IMR-90 (cell line): ENCODE results near the gene MYCBPAP. TPM values are rescaled to one million over a fixed set of nuclear protein-coding genes. Genes with fewer than 3 reads are reported as not detected.
A peak's percentile ranks its signal among the peaks of the same experiment; 100 is the strongest.

Experiments used
- ATAC-seq: fragments of 200-7000 bp; cut with Tn5 transposase; 2 replicates; pipeline ENCODE4 v1.9.1; 2020; ENCODE audit warnings: low read depth, mild to moderate bottlenecking, moderate library complexity
- BruUV-seq: library from RNA; stranded (reverse); fragments of 400-500 nt; replicated peaks from 2 replicates; lab custom pipeline; 2021; lab: Mats Ljungman, UMichigan
- CTCF ChIA-PET: fragments of 300-600 bp; formaldehyde crosslinking; extraction: SDS; loops from one replicate; lab custom pipeline; 2021; ENCODE audit warnings: antibody characterized with exemption; lab: Yijun Ruan, JAX
- POLR2A ChIA-PET: fragments of 300-600 bp; sonication (Branson Sonifier 250); formaldehyde crosslinking; loops from one replicate; lab custom pipeline; 2022; ENCODE audit warnings: antibody characterized with exemption; ENCODE audit not compliant: unreplicated experiment; lab: Charles Lee
- DNase-seq: peaks from one replicate; pipeline ENCODE4 v3.0.0; 2013
- H2AFZ ChIP-seq: replicated peaks from 2 replicates; pipeline ENCODE3; 2013; ENCODE audit warnings: low read length, mild to moderate bottlenecking; ENCODE audit not compliant: poor library complexity
- H2AK5ac ChIP-seq: 2 replicates; pipeline ENCODE4 v1.6.1; 2013; ENCODE audit warnings: low read depth, low read length, inconsistent platforms
- H2AK9ac ChIP-seq: replicated peaks from 2 replicates; pipeline ENCODE3; 2013; ENCODE audit warnings: mild to moderate bottlenecking, low read depth, low read length, moderate library complexity; ENCODE audit not compliant: poor library complexity
- H2BK120ac ChIP-seq: 2 replicates; pipeline ENCODE4 v1.6.1; 2013; ENCODE audit warnings: low read depth, low read length, inconsistent platforms
- H2BK15ac ChIP-seq: 3 replicates; pipeline ENCODE4 v1.6.1; 2013; ENCODE audit warnings: low read depth, low read length, inconsistent platforms
- H2BK20ac ChIP-seq: 2 replicates; pipeline ENCODE4 v1.6.1; 2013; ENCODE audit warnings: low read depth, mild to moderate bottlenecking, inconsistent platforms, low read length, moderate library complexity
- H2BK5ac ChIP-seq: 2 replicates; pipeline ENCODE4 v1.6.1; 2013; ENCODE audit warnings: mild to moderate bottlenecking, low read depth, low read length, inconsistent platforms; ENCODE audit not compliant: poor library complexity, severe bottlenecking
- H3K14ac ChIP-seq: replicated peaks from 2 replicates; pipeline ENCODE4 v1.6.1; 2013; ENCODE audit warnings: low read depth, low read length, inconsistent platforms
- H3K18ac ChIP-seq: 2 replicates; pipeline ENCODE4 v1.6.1; 2013; ENCODE audit warnings: low read depth, low read length, control low read depth
- H3K23ac ChIP-seq: 2 replicates; pipeline ENCODE4 v1.6.1; 2013; ENCODE audit warnings: low read depth, low read length, inconsistent platforms
- H3K27ac ChIP-seq: 2 replicates; pipeline ENCODE4 v1.5.1; 2013; ENCODE audit warnings: mild to moderate bottlenecking, control low read depth, low read length; ENCODE audit not compliant: insufficient read depth
- H3K27me3 ChIP-seq: 2 replicates; pipeline ENCODE4 v1.6.1; 2013; ENCODE audit warnings: low read length; ENCODE audit not compliant: control insufficient read depth, insufficient read depth
- H3K36me3 ChIP-seq: 2 replicates; pipeline ENCODE4 v1.6.1; 2013; ENCODE audit warnings: low read length, mixed read lengths; ENCODE audit not compliant: control insufficient read depth, insufficient read depth
- H3K4ac ChIP-seq: 2 replicates; pipeline ENCODE4 v1.6.1; 2013; ENCODE audit warnings: low read depth, low read length, inconsistent platforms
- H3K4me1 ChIP-seq: 2 replicates; pipeline ENCODE4 v1.6.1; 2013; ENCODE audit warnings: low read length, mixed read lengths; ENCODE audit not compliant: control insufficient read depth, insufficient read depth
- H3K4me2 ChIP-seq: 2 replicates; pipeline ENCODE4 v1.6.1; 2013; ENCODE audit warnings: low read depth, mild to moderate bottlenecking, control low read depth, low read length, moderate library complexity
- H3K4me3 ChIP-seq: 2 replicates; pipeline ENCODE4 v1.5.1; 2013; ENCODE audit warnings: low read depth, mild to moderate bottlenecking, control low read depth, low read length, moderate library complexity; ENCODE audit not compliant: insufficient read depth
- H3K56ac ChIP-seq: 2 replicates; pipeline ENCODE4 v1.6.1; 2013; ENCODE audit warnings: low read length, inconsistent platforms; ENCODE audit not compliant: insufficient read depth; ENCODE audit errors: extremely low read depth
- H3K79me1 ChIP-seq, 2 experiments: 2 replicates each; pipeline ENCODE4 v1.6.1; 2013; ENCODE audit warnings: low read length in 2 of 2, inconsistent platforms in 1 of 2, low read depth in 1 of 2
- H3K9ac ChIP-seq: 2 replicates; pipeline ENCODE4 v1.6.1; 2013; ENCODE audit warnings: low read depth, low read length, control low read depth
- H3K9me1 ChIP-seq: 2 replicates; pipeline ENCODE4 v1.6.1; 2013; ENCODE audit warnings: low read length, inconsistent platforms; ENCODE audit not compliant: insufficient read depth
- H3K9me3 ChIP-seq: 2 replicates; pipeline ENCODE4 v1.6.1; 2013; ENCODE audit warnings: low read length; ENCODE audit not compliant: control insufficient read depth, insufficient read depth
- H4K20me1 ChIP-seq: 2 replicates; pipeline ENCODE4 v1.6.1; 2013; ENCODE audit warnings: low read length, inconsistent platforms; ENCODE audit not compliant: insufficient read depth
- H4K5ac ChIP-seq: 2 replicates; pipeline ENCODE4 v1.6.1; 2013; ENCODE audit warnings: mild to moderate bottlenecking, low read depth, low read length, control low read depth
- H4K8ac ChIP-seq, 2 experiments: 2 replicates each; pipeline ENCODE4 v1.6.1; 2013; ENCODE audit warnings: low read depth in 2 of 2, low read length in 2 of 2, control low read depth in 1 of 2, inconsistent platforms in 1 of 2
- H4K91ac ChIP-seq: 2 replicates; pipeline ENCODE4 v1.6.1; 2013; ENCODE audit warnings: low read depth, low read length, inconsistent platforms; ENCODE audit not compliant: insufficient read depth
- CEBPB ChIP-seq: IDR thresholded peaks from 2 replicates; pipeline ENCODE4 v1.6.1; 2012; ENCODE audit warnings: low read depth, low read length, improper control_type of control experiment
- WGBS, 2 experiments: methylation state at CpG; one replicate each; pipeline versions ENCODE4 v1.1.5 to v1.1.7; 2013; ENCODE audit warnings: missing lambda C conversion rate in 2 of 2; ENCODE audit not compliant: insufficient read length in 1 of 2; ENCODE audit errors: extremely low coverage in 2 of 2; 5-methylcytosine and 5-hydroxymethylcytosine counted together
- dilution Hi-C: fragments of 300-500 bp; cut with HindIII; formaldehyde crosslinking; loops from one replicate; pipeline ENCODE4 v1.14.3; 2018; ENCODE audit warnings: low sequenced_read_pairs; ENCODE audit not compliant: unreplicated experiment
- in situ Hi-C: fragments of 300-500 bp; cut with MboI; formaldehyde crosslinking; loops from 3 replicates; pipeline ENCODE4 v1.14.3; 2019; ENCODE audit warnings: low sequenced_read_pairs, inconsistent platforms, mixed read lengths
- intact Hi-C: fragments of 100-400 bp; cut with micrococcal nuclease; formaldehyde crosslinking; loops from 2 replicates; pipeline ENCODE4 v1.10.0; 2022
- polyA plus RNA-seq, 3 experiments: library from polyadenylated mRNA; depleted of rRNA; stranded (reverse); fragments of >200 nt; gene quantifications; 2 replicates each; pipeline ENCODE4 v1.2.3, GENCODE V29; 2012; ENCODE audit warnings: low replicate concordance in 1 of 3
- total RNA-seq: library from RNA; depleted of rRNA; stranded (reverse); fragments of >200 nt; gene quantifications from 2 replicates; pipeline ENCODE4 v1.2.3, GENCODE V29; 2012
- TF ChIP-seq, protein P1 (sequence below): conservative IDR thresholded peaks from 2 replicates; pipeline ENCODE4 v1.5.1; 2012; ENCODE audit warnings: mild to moderate bottlenecking, low read depth, low read length, improper control_type of control experiment

Gene MYCBPAP
- total and polyA plus RNA-seq, 2 of the 4 experiments (the other 2 are of a cell fraction): 0.17 to 0.18 TPM

DNA sequence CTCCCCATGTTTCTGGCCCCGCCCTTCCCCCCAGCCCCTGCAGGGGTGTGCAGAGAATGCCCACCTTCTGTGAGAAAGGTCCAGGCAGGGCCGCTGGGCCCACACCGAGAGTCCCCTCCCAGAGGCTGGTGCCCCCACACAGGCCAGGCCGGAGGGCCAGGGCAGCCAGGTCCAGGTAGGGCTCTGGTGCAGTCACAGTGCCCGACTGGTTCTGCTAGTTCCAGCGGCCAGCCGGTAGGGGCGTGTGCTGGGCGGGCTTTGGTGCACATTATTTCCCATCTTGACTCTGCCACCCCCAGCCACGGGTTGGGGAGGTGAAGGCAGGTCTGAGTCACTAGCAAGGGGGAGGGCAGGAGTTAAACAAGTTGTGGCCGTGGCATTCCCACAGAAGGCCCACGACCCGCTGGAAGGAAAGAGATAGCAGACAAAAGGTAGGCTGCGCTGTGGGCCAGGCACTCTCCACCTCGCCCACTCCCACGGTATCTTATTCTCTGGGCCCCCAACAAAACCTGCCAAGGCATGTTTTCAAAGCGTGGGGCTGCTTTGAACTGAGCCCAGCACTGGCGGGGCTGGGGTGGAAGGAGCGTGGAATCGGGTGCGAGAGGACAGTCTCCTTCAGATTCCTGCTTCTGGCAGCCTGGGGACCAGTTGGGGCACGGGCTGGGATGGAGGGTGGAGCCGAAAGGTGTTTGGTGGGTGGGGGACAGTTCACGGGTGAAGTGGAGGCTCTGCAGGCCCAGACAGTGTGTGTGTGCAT, 26.2 kb downstream of the MYCBPAP start:
- WGBS, 2 experiments: 74% methylated on average over 6 of the region's 24 CpGs; no CpG with 5 or more reads in 1 of the 2 experiments
- Histone ChIP-seq H4K91ac (no peak overlapping the region), H3K4ac (no peak overlapping the region), H4K20me1 (no peaks in the 10 kb centered on the region; the same call in 1 of the 2 replicates), H4K8ac (no peak overlapping the region), H3K4me1 (peaks cover 11% of the 10 kb centered on the region; the same call in 1 of the 2 replicates), H3K27ac (no peak overlapping the region), H3K18ac (no peak overlapping the region), H3K9ac (no peak overlapping the region), H3K9me1 (no peaks in the 10 kb centered on the region), H2BK5ac (no peak overlapping the region), H3K9me3 (no peaks in the 10 kb centered on the region), H3K27me3 (peaks cover 42% of the 10 kb centered on the region), H3K56ac (no peak overlapping the region), H3K4me3 (no peak overlapping the region), H3K14ac (no peak overlapping the region), H4K5ac (no peak overlapping the region), H2BK120ac (no peak overlapping the region), H2BK20ac (no peak overlapping the region), H2BK15ac (no peak overlapping the region), H2AFZ (peak overlapping the region; percentile 68), H2AK9ac (peak overlapping the region; percentile 79), H3K4me2 (no peak overlapping the region), H3K36me3 (no peaks in the 10 kb centered on the region), H3K23ac (no peak overlapping the region), H3K79me1 (no peaks in the 10 kb centered on the region), H2AK5ac (no peak overlapping the region)
- CTCF ChIA-PET: no interaction called here
- ATAC-seq: peak; percentile 33; the same call in 1 of the 2 replicates
- in situ Hi-C loops (no loop called here), dilution Hi-C loops (no loop called here), intact Hi-C loops (no loop called here)
- no peak for TF ChIP-seq CEBPB
- TF ChIP-seq, protein P1, sequence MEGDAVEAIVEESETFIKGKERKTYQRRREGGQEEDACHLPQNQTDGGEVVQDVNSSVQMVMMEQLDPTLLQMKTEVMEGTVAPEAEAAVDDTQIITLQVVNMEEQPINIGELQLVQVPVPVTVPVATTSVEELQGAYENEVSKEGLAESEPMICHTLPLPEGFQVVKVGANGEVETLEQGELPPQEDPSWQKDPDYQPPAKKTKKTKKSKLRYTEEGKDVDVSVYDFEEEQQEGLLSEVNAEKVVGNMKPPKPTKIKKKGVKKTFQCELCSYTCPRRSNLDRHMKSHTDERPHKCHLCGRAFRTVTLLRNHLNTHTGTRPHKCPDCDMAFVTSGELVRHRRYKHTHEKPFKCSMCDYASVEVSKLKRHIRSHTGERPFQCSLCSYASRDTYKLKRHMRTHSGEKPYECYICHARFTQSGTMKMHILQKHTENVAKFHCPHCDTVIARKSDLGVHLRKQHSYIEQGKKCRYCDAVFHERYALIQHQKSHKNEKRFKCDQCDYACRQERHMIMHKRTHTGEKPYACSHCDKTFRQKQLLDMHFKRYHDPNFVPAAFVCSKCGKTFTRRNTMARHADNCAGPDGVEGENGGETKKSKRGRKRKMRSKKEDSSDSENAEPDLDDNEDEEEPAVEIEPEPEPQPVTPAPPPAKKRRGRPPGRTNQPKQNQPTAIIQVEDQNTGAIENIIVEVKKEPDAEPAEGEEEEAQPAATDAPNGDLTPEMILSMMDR: 0 out of 2 replicates have a peak, but pooled peaks have one; percentile 15
- no peak for DNase-seq
- BruUV-seq: no TSS peak
- POLR2A ChIA-PET: no interaction called here
